ENCODE measurements around the gene ATXN7L1. TPM values are rescaled to one million over a fixed set of nuclear protein-coding genes. Genes with fewer than 3 reads are reported as not detected.

The ATXN7L1 gene
- total RNA-seq, 1 experiment from 2014 or later, result 29.9 TPM

- BruUV-seq (replicated peaks), result no TSS peak
- peaks cover 55% of the 10 kb centered on the region for H3K36me3 ChIP-seq (ENCODE audit: insufficient read depth, low read length, poor library complexity, severe bottlenecking)
- no peak for TF ChIP-seq EZH2 (IDR thresholded peaks at IDR 0.05; ENCODE audit: borderline replicate concordance, low read depth, low read length, poor library complexity, severe bottlenecking)
- TF ChIP-seq, protein P1, sequence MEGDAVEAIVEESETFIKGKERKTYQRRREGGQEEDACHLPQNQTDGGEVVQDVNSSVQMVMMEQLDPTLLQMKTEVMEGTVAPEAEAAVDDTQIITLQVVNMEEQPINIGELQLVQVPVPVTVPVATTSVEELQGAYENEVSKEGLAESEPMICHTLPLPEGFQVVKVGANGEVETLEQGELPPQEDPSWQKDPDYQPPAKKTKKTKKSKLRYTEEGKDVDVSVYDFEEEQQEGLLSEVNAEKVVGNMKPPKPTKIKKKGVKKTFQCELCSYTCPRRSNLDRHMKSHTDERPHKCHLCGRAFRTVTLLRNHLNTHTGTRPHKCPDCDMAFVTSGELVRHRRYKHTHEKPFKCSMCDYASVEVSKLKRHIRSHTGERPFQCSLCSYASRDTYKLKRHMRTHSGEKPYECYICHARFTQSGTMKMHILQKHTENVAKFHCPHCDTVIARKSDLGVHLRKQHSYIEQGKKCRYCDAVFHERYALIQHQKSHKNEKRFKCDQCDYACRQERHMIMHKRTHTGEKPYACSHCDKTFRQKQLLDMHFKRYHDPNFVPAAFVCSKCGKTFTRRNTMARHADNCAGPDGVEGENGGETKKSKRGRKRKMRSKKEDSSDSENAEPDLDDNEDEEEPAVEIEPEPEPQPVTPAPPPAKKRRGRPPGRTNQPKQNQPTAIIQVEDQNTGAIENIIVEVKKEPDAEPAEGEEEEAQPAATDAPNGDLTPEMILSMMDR (conservative IDR thresholded peaks at IDR 0.05; ENCODE audit: low read depth, low read length), result no peak
- no peak overlapping the region for H3K4me3 ChIP-seq (ENCODE audit: low read depth, low read length, poor library complexity, severe bottlenecking)
- H3K4me1 ChIP-seq (ENCODE audit: insufficient read depth, low read length, poor library complexity, severe bottlenecking), result peaks cover 28% of the 10 kb centered on the region
- intact Hi-C loops (cut with micrococcal nuclease; ENCODE audit: unreplicated experiment), result no loop called here
- H3K27me3 ChIP-seq (replicated peaks; ENCODE audit: insufficient read depth, low read depth, low read length, poor library complexity), result no peaks in the 10 kb centered on the region
- ChIA-PET POLR2A (ENCODE audit: low non-redundant PET) (no interaction called here), CTCF (no interaction called here)
- no peaks in the 10 kb centered on the region for H3K9me3 ChIP-seq (ENCODE audit: low read depth, low read length, poor library complexity, severe bottlenecking)
- DNase-seq (ENCODE audit: low spot score), result no peak
- H3K27ac ChIP-seq (ENCODE audit: low read depth, low read length, poor library complexity, severe bottlenecking), result peak overlapping the region; percentile 28
Measured at GRCh38 chr7:105639667-105640493, 236.5 kb downstream of the ATXN7L1 start.

DNA sequence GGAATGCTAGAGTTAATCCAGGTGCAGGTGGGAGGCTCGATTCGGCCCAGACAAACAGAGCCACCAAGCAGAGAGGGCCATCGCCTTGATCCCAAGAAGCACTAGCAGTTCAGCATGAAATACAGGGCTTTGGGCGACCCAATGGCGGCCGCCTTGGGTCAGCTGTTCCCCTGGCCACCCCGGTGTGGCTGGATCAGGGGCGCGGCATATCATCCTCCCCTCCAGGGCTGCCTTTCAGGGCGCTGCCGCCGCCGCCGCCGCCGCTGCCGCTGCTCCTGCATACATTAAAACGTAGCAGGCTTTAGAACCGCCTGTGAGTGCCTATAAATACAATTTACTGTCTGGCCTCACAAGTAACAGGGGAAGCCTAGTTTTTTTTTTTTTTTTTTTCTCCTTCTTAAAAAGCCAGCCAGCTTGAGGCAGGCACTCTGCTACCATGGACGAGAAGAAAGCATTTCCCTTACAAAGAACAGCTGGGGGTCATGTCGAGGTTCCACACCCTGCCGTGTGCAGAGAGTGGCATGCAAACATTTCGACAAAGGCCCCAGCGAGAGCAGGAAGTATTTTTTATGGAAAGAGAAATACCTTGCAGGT, 237.4 kb downstream of the ATXN7L1 start:
- Histone ChIP-seq H3K27ac (ENCODE audit: low read depth, low read length, poor library complexity, severe bottlenecking) (no peak overlapping the region), H3K4me1 (ENCODE audit: insufficient read depth, low read length, poor library complexity, severe bottlenecking) (peaks cover 24% of the 10 kb centered on the region), H3K9me3 (ENCODE audit: low read depth, low read length, poor library complexity, severe bottlenecking) (no peaks in the 10 kb centered on the region), H3K27me3 (replicated peaks; ENCODE audit: insufficient read depth, low read depth, low read length, poor library complexity) (no peaks in the 10 kb centered on the region), H3K4me3 (ENCODE audit: low read depth, low read length, poor library complexity, severe bottlenecking) (no peak overlapping the region), H3K36me3 (ENCODE audit: insufficient read depth, low read length, poor library complexity, severe bottlenecking) (peaks cover 61% of the 10 kb centered on the region)
- BruUV-seq (replicated peaks), result no TSS peak
- peak; percentile 72 for DNase-seq (ENCODE audit: low spot score)
- POLR2A ChIA-PET (ENCODE audit: low non-redundant PET), result no interaction called here
- TF ChIP-seq, protein P1 (conservative IDR thresholded peaks at IDR 0.05; ENCODE audit: low read depth, low read length), result no peak
- TF ChIP-seq EZH2 (IDR thresholded peaks at IDR 0.05; ENCODE audit: borderline replicate concordance, low read depth, low read length, poor library complexity, severe bottlenecking), result no peak
- intact Hi-C loops (cut with micrococcal nuclease; ENCODE audit: unreplicated experiment), result no loop called here
- CTCF ChIA-PET, result no interaction called here

DNA sequence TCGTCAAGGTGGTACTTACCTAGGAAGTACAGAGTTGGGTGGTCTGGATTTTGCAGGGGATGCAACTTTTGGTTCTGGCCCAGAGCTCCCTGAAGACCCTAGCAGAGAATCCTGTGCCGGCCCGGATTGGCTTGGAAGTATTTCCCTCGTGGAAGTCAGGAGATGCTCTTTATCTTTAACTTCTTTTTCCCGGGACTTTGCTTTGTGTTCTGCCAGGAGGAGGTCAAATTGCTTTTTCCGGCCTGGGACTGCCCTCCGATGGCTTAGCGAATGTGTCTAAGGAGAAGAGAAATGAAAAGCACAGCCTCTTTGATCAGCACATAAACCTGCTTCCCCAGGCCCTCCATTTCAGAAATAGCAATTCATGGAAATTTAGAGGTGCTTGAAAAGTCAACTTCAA, 238.1 kb downstream of the ATXN7L1 start:
- CTCF ChIA-PET, result interaction anchor here (0.6 kb wide), 1 partner anchor 239 kb away, joined by 4 read pairs; no protein-coding TSS in a partner anchor
- BruUV-seq (replicated peaks), result no TSS peak

More for the DNA sequence above, 238.1 kb downstream of the ATXN7L1 start:
- TF ChIP-seq EZH2 (IDR thresholded peaks at IDR 0.05; ENCODE audit: borderline replicate concordance, low read depth, low read length, poor library complexity, severe bottlenecking), result no peak
- TF ChIP-seq, protein P1 (conservative IDR thresholded peaks at IDR 0.05; ENCODE audit: low read depth, low read length), result no peak
- Histone ChIP-seq H3K9me3 (ENCODE audit: low read depth, low read length, poor library complexity, severe bottlenecking) (no peaks in the 10 kb centered on the region), H3K27ac (ENCODE audit: low read depth, low read length, poor library complexity, severe bottlenecking) (no peak overlapping the region), H3K4me3 (ENCODE audit: low read depth, low read length, poor library complexity, severe bottlenecking) (no peak overlapping the region), H3K4me1 (ENCODE audit: insufficient read depth, low read length, poor library complexity, severe bottlenecking) (peaks cover 17% of the 10 kb centered on the region), H3K36me3 (ENCODE audit: insufficient read depth, low read length, poor library complexity, severe bottlenecking) (peaks cover 65% of the 10 kb centered on the region), H3K27me3 (replicated peaks; ENCODE audit: insufficient read depth, low read depth, low read length, poor library complexity) (no peaks in the 10 kb centered on the region)
- POLR2A ChIA-PET (ENCODE audit: low non-redundant PET), result no interaction called here
- intact Hi-C loops (cut with micrococcal nuclease; ENCODE audit: unreplicated experiment), result no loop called here
- no peak for DNase-seq (ENCODE audit: low spot score)
